Fibroblast of lung (primary cell): ENCODE measurements around the gene IWS1. TPM values are rescaled to one million over a fixed set of nuclear protein-coding genes. Genes with fewer than 3 reads are reported as not detected.

ENCODE experiments used
- DNase-seq, 2 donors: peaks; one replicate each; pipeline versions ENCODE4 v3.0.0 to v3.0.0-alpha.2; 2010; ENCODE audit warnings: low read depth in 2 of 2
- H2AFZ ChIP-seq: 2 replicates; pipeline ENCODE4 v1.5.1; 2012; ENCODE audit warnings: low read length, control low read depth, inconsistent platforms
- H3K27ac ChIP-seq: 2 replicates; pipeline ENCODE4 v1.5.1; 2011; ENCODE audit warnings: low read length, control low read depth; ENCODE audit not compliant: insufficient read depth
- H3K27me3 ChIP-seq: 2 replicates; pipeline ENCODE4 v1.5.1; 2011; ENCODE audit warnings: mild to moderate bottlenecking, low read length; ENCODE audit not compliant: control insufficient read depth, insufficient read depth
- H3K36me3 ChIP-seq: 2 replicates; pipeline ENCODE4 v1.5.1; 2011; ENCODE audit warnings: low read length; ENCODE audit not compliant: control insufficient read depth, insufficient read depth
- H3K4me1 ChIP-seq: 2 replicates; pipeline ENCODE4 v1.5.1; 2011; ENCODE audit warnings: low read length; ENCODE audit not compliant: control insufficient read depth, insufficient read depth; ENCODE audit errors: extremely low read depth
- H3K4me2 ChIP-seq: 2 replicates; pipeline ENCODE4 v1.5.1; 2011; ENCODE audit warnings: low read length, control low read depth; ENCODE audit not compliant: insufficient read depth; ENCODE audit errors: extremely low read depth
- H3K4me3 ChIP-seq, 4 experiments: fragments of 200-600 bp in 1 of 4; sonication (generic) in 1 of 4; replicated peaks in 1 of 4; 2 replicates each; pipeline ENCODE4 v1.5.1; 2011 to 2016; ENCODE audit warnings: low read length in 4 of 4, low read depth in 3 of 4, mild to moderate bottlenecking in 3 of 4, control low read depth in 2 of 4, inconsistent platforms in 1 of 4, mixed read lengths in 1 of 4; ENCODE audit not compliant: insufficient read depth in 1 of 4; ENCODE audit errors: control extremely low read depth in 1 of 4
- H3K79me2 ChIP-seq: 2 replicates; pipeline ENCODE4 v1.5.1; 2012; ENCODE audit warnings: mild to moderate bottlenecking, low read length, inconsistent platforms; ENCODE audit not compliant: control insufficient read depth, insufficient read depth
- H3K9ac ChIP-seq: 2 replicates; pipeline ENCODE4 v1.5.1; 2011; ENCODE audit warnings: mild to moderate bottlenecking, low read length, control low read depth; ENCODE audit not compliant: insufficient read depth
- H3K9me3 ChIP-seq: 2 replicates; pipeline ENCODE4 v1.5.1; 2012; ENCODE audit warnings: low read depth, low read length; ENCODE audit not compliant: control insufficient read depth, insufficient read depth
- H4K20me1 ChIP-seq: 2 replicates; pipeline ENCODE4 v1.5.1; 2011; ENCODE audit warnings: low read length; ENCODE audit not compliant: control insufficient read depth, insufficient read depth; ENCODE audit errors: extremely low read depth
- EZH2 ChIP-seq: IDR thresholded peaks from 2 replicates; pipeline ENCODE4 v1.5.1; 2012; ENCODE audit warnings: low read length, control low read depth, mild to moderate bottlenecking; ENCODE audit errors: missing control alignments
- polyA plus RNA-seq, 2 donors: library from polyadenylated mRNA; depleted of rRNA in 1 of 2; stranded (reverse) in 1 of 2; unstranded in 1 of 2; fragments of >200 nt; gene quantifications; 2 replicates each; pipeline ENCODE4 v1.2.1, GENCODE V29; 2011 to 2012; ENCODE audit warnings: missing spikeins in 1 of 2
- total RNA-seq: library from RNA; depleted of rRNA; stranded (reverse); fragments of >200 nt; gene quantifications from 2 replicates; pipeline ENCODE4 v1.2.1, GENCODE V29; 2014
- TF ChIP-seq, protein P1 (sequence below), 2 donors: IDR thresholded peaks in 1 of 2; conservative IDR thresholded peaks in 1 of 2; 1 replicate in 1 of 2; 2 replicates in 1 of 2; pipeline ENCODE4 v1.5.1; 2011 to 2012; ENCODE audit warnings: low read length in 2 of 2, control low read depth in 1 of 2, inconsistent platforms in 1 of 2, low read depth in 1 of 2, mild to moderate bottlenecking in 1 of 2

The IWS1 gene
- total and polyA plus RNA-seq, 2 donors (not counting 1 experiment from before 2014, with no cell fraction given) = 44.1 to 56.0 TPM

DNA sequence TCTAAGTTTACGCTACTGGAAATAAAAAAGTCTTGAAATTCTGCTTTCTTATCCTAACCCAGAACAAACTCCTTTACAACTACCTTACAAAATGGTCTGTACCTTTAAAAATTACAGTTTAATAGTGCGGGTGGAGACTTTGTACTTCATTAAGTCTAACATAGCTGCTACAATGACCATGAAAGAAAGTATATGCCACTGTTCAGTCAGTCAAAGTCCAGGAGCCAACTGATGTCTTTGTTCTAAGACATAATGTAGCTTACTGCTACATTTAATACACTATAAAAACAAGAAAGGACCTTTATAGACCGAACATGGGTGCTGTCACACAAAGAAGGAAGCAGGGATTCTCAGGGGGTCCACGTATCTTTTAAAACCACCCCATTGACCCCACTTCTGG lies 36.0 kb downstream of the IWS1 start:
- no peak overlapping the region for H3K4me3 ChIP-seq
- no peak overlapping the region for H3K9ac ChIP-seq
- no peak overlapping the region for H3K4me2 ChIP-seq
- peaks cover 22% of the 10 kb centered on the region for H3K36me3 ChIP-seq
- no peak overlapping the region for H3K27ac ChIP-seq
- H3K4me1 ChIP-seq = no peaks in the 10 kb centered on the region
- DNase-seq = no peak
- no peaks in the 10 kb centered on the region for H3K9me3 ChIP-seq
- H3K79me2 ChIP-seq = no peaks in the 10 kb centered on the region
- H2AFZ ChIP-seq = no peak overlapping the region
- TF ChIP-seq, protein P1, sequence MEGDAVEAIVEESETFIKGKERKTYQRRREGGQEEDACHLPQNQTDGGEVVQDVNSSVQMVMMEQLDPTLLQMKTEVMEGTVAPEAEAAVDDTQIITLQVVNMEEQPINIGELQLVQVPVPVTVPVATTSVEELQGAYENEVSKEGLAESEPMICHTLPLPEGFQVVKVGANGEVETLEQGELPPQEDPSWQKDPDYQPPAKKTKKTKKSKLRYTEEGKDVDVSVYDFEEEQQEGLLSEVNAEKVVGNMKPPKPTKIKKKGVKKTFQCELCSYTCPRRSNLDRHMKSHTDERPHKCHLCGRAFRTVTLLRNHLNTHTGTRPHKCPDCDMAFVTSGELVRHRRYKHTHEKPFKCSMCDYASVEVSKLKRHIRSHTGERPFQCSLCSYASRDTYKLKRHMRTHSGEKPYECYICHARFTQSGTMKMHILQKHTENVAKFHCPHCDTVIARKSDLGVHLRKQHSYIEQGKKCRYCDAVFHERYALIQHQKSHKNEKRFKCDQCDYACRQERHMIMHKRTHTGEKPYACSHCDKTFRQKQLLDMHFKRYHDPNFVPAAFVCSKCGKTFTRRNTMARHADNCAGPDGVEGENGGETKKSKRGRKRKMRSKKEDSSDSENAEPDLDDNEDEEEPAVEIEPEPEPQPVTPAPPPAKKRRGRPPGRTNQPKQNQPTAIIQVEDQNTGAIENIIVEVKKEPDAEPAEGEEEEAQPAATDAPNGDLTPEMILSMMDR (conservative IDR thresholded peaks at IDR 0.05 in 1 of 2, IDR thresholded peaks at IDR 0.05 in 1 of 2; ENCODE audit: low read depth in 1 of 2, low read length in 2 of 2) = no peak
- no peak for TF ChIP-seq EZH2
- no peaks in the 10 kb centered on the region for H4K20me1 ChIP-seq
- H3K27me3 ChIP-seq = no peaks in the 10 kb centered on the region

DNA sequence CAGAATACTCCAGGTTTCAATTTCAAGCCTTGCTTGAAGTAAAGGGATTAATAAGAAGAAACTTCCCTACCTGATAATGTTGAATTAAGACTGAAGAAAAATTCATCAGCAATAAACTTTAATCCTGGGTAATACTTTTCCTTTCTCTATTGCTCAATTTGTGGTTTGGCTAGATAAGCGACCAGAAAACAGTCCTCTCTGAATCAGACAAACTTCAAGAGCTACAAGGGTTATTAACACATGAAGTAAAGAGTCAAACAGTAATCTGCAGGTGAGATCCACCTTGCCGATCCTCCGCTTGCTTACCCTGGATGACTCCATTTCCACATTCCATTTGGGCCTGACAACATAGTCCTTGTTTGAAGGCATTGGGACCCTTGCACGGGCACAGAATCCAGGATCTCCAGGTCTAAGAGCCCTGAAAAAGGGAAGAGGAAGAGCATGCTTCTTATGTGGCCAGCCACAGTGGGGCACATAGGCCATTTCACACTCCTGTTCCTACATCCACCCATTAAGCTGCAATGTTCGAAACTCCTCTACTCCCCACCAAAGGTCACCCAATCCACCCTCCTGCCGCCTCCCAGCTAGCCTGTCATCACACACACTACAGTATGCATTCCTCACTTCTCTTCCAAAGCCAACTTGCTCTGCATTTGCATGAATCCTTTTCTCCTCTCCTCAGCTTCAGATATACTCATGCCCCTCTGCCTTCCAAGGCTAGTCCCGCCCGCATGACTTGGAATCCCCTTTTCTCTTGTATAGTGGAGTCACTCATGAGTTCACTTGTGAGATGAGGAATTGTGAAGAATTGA lies 39.8 kb downstream of the IWS1 start:
- Histone ChIP-seq H3K9ac (no peak overlapping the region), H4K20me1 (no peaks in the 10 kb centered on the region), H3K27ac (no peak overlapping the region), H3K36me3 (peaks cover 21% of the 10 kb centered on the region), H3K4me1 (no peaks in the 10 kb centered on the region), H3K27me3 (no peaks in the 10 kb centered on the region), H3K4me3 (no peak overlapping the region), H3K9me3 (no peaks in the 10 kb centered on the region), H3K79me2 (no peaks in the 10 kb centered on the region), H3K4me2 (no peak overlapping the region), H2AFZ (no peak overlapping the region)
- no peak for TF ChIP-seq EZH2
- TF ChIP-seq, protein P1 (conservative IDR thresholded peaks at IDR 0.05 in 1 of 2, IDR thresholded peaks at IDR 0.05 in 1 of 2; ENCODE audit: low read depth in 1 of 2, low read length in 2 of 2) = no peak
- peak in 1 of 2 donors; percentile 34 for DNase-seq

DNA sequence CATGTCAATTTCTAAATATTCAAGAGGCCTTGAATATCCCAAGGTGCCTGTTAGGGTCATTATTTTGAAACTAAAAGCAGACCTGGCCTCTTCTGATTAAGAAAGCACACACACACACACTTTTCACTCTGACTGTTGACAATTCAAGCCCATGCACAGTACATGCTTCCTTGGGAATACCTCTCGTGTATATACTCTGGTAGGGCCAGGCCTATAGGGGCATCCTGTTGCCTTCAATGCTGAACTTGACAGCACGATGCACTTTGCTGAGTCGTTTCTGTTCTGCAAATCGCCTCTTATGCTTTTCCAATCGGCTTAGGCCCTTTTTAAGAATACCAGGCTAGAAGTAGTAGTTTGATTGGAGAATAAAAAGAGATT lies 40.6 kb downstream of the IWS1 start:
- no peak overlapping the region for H2AFZ ChIP-seq
- no peak overlapping the region for H3K9ac ChIP-seq
- H3K4me2 ChIP-seq = no peak overlapping the region
- H3K36me3 ChIP-seq = peaks cover 19% of the 10 kb centered on the region
- H3K27me3 ChIP-seq = no peaks in the 10 kb centered on the region
- no peak for TF ChIP-seq EZH2
- TF ChIP-seq, protein P1 (conservative IDR thresholded peaks at IDR 0.05 in 1 of 2, IDR thresholded peaks at IDR 0.05 in 1 of 2; ENCODE audit: low read depth in 1 of 2, low read length in 2 of 2) = no peak
- H3K27ac ChIP-seq = no peak overlapping the region
- H3K79me2 ChIP-seq = no peaks in the 10 kb centered on the region
- no peak for DNase-seq
- no peaks in the 10 kb centered on the region for H4K20me1 ChIP-seq
- H3K4me1 ChIP-seq = no peaks in the 10 kb centered on the region
- H3K4me3 ChIP-seq = no peak overlapping the region
- no peaks in the 10 kb centered on the region for H3K9me3 ChIP-seq
